Dedifferentiated amniotic fluid mesenchymal stem cell (primary cell): Measurements from ENCODE around the gene TRPM3.
"Not testable (repeated sequence)": the region's sequence is repeated elsewhere in the genome, so short reads cannot be mapped to it uniquely, and the experiment has no call there.

Experiments
- DNase-seq: peaks from one replicate; pipeline ENCODE4 v3.0.0-alpha.2; 2016; ENCODE audit errors: extremely low spot score

TRPM3 gene

DNA sequence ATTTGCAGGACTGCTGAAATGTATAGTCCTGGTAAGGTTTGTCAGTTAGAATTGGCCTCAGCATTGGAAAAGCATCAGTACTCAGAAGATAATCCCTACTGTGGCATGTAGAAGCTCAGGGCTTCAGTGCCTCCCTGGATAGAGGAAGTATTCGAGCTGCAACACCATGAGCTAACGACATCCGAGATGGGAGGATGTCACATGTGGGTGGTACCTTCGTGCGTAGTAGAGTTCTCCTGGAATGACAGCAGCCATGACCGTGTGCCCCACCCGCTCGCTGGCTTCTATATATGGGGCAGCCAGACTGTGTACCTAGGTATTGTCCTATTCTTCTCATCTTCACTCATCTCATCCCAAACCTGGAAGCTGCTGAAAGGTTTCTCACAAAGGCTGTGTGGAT is 361.2 kb downstream of the TRPM3 start:
- no peak for DNase-seq

DNA sequence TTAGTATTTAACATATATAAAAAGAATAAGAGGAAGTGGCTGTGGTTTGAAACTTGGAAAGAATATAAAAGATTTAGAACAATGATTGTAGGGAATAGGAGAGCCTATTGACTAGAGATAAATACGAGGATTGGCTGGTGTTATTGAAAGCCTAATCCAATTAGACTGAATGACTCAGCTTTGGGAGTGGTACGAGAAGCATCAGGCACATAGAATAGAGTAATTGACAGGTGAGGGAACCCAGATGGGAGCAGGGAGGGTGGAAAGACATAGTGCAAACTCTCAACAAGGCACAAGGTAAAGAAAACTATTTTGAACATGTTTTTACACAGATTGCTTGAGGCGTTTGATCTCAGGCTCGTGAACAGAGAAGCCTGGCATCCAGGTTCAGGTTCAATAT is 368.1 kb downstream of the TRPM3 start:
- DNase-seq, result no peak

- no peak for DNase-seq
These were observed 372.4 kb downstream of the TRPM3 start for GRCh38 chr9:70749066-70749465.

DNA sequence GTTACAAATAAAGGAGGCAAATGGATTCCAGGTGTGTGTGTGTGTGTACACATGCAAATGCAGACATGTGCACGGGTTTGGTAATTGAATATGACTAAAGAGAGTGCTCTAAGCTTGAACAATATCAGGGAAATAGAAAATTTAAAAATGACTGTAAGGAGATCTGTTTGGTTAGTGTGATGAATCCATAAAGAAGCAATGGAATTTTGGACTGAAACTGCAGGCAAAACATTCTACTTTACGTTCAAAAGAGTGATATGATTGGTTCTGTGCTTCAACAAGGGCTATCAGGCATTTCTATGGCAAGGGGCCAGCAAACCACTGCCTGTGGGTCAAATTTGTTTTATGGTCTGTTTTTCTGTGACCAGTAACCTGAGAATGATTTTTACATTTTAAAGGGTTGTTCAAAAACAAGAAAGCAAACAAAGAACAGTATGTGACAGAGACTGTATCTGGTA is 374.1 kb downstream of the TRPM3 start:
- peak; percentile 38 for DNase-seq

DNA sequence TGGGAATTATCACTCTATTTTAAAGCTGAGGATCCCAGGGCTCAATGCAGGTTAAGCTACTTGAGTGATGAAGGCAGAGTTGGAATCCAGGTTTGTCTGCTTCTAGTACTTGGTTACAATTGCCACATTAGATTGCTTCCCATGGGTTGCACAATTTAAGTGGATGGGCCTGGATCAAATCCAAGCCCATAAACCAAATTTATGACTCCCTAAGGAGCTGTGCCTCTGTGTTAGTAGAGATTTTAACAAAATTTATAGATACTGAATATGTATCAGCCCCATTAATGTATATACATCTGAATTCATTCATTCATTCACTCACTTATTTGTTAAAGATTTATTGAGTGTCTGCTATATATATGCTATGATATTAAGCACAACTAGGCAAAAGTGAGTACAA is 374.7 kb downstream of the TRPM3 start:
- no peak for DNase-seq

- no peak for DNase-seq
These were observed 375.1 kb downstream of the TRPM3 start for GRCh38 chr9:70746316-70746715.

- DNase-seq, result not testable (repeated sequence)
These were observed 396.6 kb downstream of the TRPM3 start for GRCh38 chr9:70724794-70725193.

- not testable (repeated sequence) for DNase-seq
These were observed 397.4 kb downstream of the TRPM3 start for GRCh38 chr9:70724025-70724424.

DNA sequence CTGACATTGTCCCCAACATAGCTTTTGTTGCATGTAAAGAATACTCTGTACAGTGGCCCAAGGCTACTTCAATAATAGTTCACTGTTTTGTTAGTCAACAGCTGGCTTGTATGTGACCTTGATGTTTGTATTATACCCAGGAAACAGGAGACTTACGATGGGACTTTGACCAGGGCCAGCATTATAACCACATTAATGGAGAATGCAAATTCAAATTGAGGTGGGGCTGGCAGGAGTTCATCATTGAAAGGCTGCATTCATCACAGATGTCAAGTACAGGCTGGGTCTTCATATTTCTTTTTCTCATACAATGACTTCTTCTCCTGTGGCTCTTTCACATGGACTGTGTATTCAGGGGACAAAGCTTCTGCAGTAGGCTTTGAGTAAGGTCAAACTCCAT is 414.6 kb downstream of the TRPM3 start:
- DNase-seq, result not testable (repeated sequence)

- no peak for DNase-seq
These were observed 420.3 kb downstream of the TRPM3 start for GRCh38 chr9:70701163-70701562.

GRCh38 chr9:70696694-70697335 is 424.6 kb downstream of the TRPM3 start:
- no peak for DNase-seq

- no peak for DNase-seq
These were observed 426.7 kb downstream of the TRPM3 start for GRCh38 chr9:70694758-70695157.

GRCh38 chr9:70693186-70693585 is 428.2 kb downstream of the TRPM3 start:
- DNase-seq, result no peak

DNA sequence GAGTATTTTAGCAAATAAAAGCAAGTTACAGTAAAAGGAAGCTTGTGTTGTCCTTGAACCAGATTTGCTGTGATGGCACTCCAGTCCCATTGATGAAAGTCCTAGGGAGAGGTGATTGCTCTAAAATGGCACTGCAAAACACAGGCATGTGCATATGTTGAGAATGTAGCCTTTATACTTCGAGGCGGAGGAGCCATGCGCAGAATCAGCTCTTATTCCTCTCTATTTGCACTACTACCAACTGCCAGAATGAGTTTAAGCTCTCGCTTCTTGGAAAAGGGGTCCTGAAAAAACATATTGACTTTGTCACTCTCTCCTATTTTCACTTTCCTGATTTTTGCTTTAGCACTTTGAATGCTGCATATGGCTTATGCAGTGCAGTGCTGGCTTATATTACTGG is 429.0 kb downstream of the TRPM3 start:
- no peak for DNase-seq

DNA sequence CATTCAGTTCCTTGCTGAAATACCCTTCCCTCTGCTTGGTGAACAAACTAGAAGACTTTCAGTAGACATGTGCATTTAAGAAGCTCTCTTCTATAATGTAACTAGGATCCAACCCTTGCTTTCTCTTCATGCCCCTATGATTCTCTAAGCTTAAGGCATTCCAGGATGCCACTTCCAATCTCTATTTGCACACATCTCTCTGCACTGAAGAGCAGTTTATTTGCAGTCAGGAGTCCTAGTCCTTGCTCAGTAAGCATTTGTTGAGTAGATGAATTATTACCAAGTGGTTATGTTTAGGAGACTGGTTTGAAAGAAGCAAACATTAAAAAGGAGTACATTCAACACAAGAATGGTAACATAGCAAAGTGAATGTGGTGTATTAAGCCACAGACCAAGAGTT is 432.7 kb downstream of the TRPM3 start:
- no peak for DNase-seq

DNA sequence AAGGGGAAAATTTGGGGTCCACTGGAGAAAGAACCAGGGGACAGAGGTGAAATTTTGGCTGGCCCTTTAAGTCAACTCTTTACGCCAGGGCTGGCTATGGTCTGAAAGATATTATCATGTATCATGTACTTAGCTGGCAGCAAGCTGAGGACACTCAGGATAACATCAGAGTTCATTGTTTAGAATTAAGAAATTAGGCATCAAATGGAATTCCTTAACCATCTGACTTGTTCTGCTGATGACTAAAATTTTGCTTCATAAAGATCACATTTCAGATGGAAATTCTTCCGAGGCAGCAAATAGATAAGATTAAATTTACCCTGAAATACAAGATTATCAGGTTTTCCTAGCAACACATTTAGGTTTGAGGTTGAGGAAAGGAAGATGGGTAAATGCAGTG is 437.6 kb downstream of the TRPM3 start:
- no peak for DNase-seq

- no peak for DNase-seq
These were observed 439.1 kb downstream of the TRPM3 start for GRCh38 chr9:70682298-70682697.

GRCh38 chr9:70679845-70680244 is 441.6 kb downstream of the TRPM3 start:
- DNase-seq, result no peak

- no peak for DNase-seq
These were observed 443.3 kb downstream of the TRPM3 start for GRCh38 chr9:70678153-70678552.

- DNase-seq, result no peak
These were observed 444.2 kb downstream of the TRPM3 start for GRCh38 chr9:70677055-70677735.

GRCh38 chr9:70675868-70676370 is 445.5 kb downstream of the TRPM3 start:
- DNase-seq, result no peak

- DNase-seq, result no peak
These were observed 447.6 kb downstream of the TRPM3 start for GRCh38 chr9:70673844-70674243.

GRCh38 chr9:70672161-70672649 is 449.2 kb downstream of the TRPM3 start:
- no peak for DNase-seq
